Endodermal cell (in vitro differentiated cells): Measurements from ENCODE around the gene CCDC142. TPM values are rescaled to one million over a fixed set of nuclear protein-coding genes. Genes with fewer than 3 reads are reported as not detected.
A peak's percentile ranks its signal among the peaks of the same experiment; 100 is the strongest.

ENCODE experiments used
- DNase-seq: peaks from one replicate; pipeline ENCODE4 v3.0.0-alpha.2; 2017
- H3K27ac ChIP-seq: 2 replicates; pipeline ENCODE4 v1.5.1; 2013; ENCODE audit warnings: mild to moderate bottlenecking, low read depth, low read length, moderate library complexity
- H3K27me3 ChIP-seq: 2 replicates; pipeline ENCODE4 v1.6.1; 2013; ENCODE audit warnings: mild to moderate bottlenecking, low read length, moderate library complexity; ENCODE audit not compliant: insufficient read depth, control insufficient read depth, poor library complexity, severe bottlenecking
- H3K36me3 ChIP-seq: 2 replicates; pipeline ENCODE4 v1.7.0; 2013; ENCODE audit warnings: mild to moderate bottlenecking, low read length, moderate library complexity; ENCODE audit not compliant: control insufficient read depth, insufficient read depth
- H3K4me1 ChIP-seq: one replicate; pipeline ENCODE4 v1.7.0; 2013; ENCODE audit warnings: low read length; ENCODE audit not compliant: control insufficient read depth, insufficient read depth
- H3K4me3 ChIP-seq: 2 replicates; pipeline ENCODE4 v1.5.1; 2013; ENCODE audit warnings: mild to moderate bottlenecking, low read length, moderate library complexity
- H3K9ac ChIP-seq: 2 replicates; pipeline ENCODE4 v1.6.1; 2013; ENCODE audit warnings: mild to moderate bottlenecking, low read length, moderate library complexity; ENCODE audit not compliant: poor library complexity, severe bottlenecking; ENCODE audit errors: extremely low read depth
- H3K9me3 ChIP-seq: 2 replicates; pipeline ENCODE4 v1.6.1; 2013; ENCODE audit warnings: mild to moderate bottlenecking, low read length, moderate library complexity; ENCODE audit not compliant: control insufficient read depth
- H3K27ac Mint-ChIP-seq: 2 replicates; pipeline ENCODE4 v1.8.0; 2020; ENCODE audit warnings: mixed read lengths
- H3K27me3 Mint-ChIP-seq: 2 replicates; pipeline ENCODE4 v1.8.0; 2021; ENCODE audit warnings: mild to moderate bottlenecking, mixed read lengths; ENCODE audit not compliant: insufficient read depth
- H3K36me3 Mint-ChIP-seq: 2 replicates; pipeline ENCODE4 v1.8.0; 2020; ENCODE audit warnings: low read depth, mixed read lengths
- H3K4me1 Mint-ChIP-seq: 2 replicates; pipeline ENCODE4 v1.8.0; 2020; ENCODE audit warnings: mixed read lengths
- H3K4me3 Mint-ChIP-seq: 2 replicates; pipeline ENCODE4 v1.8.0; 2020; ENCODE audit warnings: mild to moderate bottlenecking, moderate library complexity, mixed read lengths
- H3K9me3 Mint-ChIP-seq: 2 replicates; pipeline ENCODE4 v1.8.0; 2020; ENCODE audit warnings: mild to moderate bottlenecking, mixed read lengths
- WGBS, 2 experiments: methylation state at CpG; one replicate each; pipeline versions ENCODE4 v1.1.5 to v1.1.7; 2013; ENCODE audit warnings: missing lambda C conversion rate in 2 of 2, mixed read lengths in 1 of 2; ENCODE audit not compliant: insufficient coverage in 1 of 2, insufficient read length in 1 of 2; 5-methylcytosine and 5-hydroxymethylcytosine counted together
- total RNA-seq, 2 donors: library from RNA; stranded (reverse); fragmentation: NEBNext Ultra II Directional in 1 of 2; extraction: Animal tissue kit (Norgen Biotek cat#: 25700) in 1 of 2; gene quantifications; 2 replicates in 1 of 2; 3 replicates in 1 of 2; pipeline ENCODE4 v1.2.1, GENCODE V29; 2021
- TF ChIP-seq, protein P1 (sequence below): fragments of 200-600 bp; sonication (generic); conservative IDR thresholded peaks from 2 replicates; pipeline ENCODE4 v1.5.0; 2021; ENCODE audit warnings: antibody characterized with exemption, mild to moderate bottlenecking

CCDC142 gene
- total RNA-seq, 2 donors from 2014 or later, result 19.0 to 24.7 TPM

DNA sequence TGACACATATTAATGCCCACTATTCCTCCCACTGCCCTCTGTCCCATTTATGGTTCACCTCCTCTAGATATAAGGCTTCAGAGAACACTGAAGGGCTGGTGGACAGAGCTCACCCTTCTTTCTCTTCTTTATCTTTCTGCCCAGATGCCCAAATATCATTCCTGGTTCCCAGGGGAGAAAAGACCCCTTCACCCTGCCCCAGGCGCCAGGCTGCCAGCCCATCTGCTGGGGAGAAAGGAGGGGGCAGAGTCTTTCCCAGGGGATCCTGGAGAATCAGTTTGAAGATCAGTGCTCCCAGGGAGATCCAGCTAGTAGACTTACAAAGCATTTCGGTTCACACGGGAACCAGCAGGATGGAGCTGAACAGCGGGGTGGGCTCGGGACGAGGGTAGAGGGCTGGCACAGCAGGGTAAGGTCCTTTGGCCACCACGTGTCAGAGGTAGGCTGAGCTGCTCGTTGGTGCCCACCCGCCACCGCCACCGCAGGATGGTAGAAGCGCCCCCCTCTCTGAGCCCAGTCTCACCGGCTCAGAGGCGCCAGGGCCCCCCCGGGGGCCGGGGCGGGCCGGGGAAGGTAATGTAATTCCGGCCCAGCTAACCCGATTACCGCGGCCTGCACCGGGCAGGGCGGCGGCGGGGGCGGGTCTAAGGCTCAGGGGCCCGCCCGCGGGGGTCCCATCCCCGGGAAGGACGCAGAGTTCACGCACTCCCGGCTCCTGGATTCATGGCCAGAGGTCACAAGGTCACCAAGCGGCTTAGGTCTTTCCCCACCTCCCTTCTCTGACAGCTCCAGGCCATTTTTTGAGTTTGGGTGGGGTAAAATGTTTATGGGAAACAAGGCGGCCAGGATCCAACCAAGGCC lies 30.2 kb upstream of the CCDC142 start:
- H3K9ac ChIP-seq, result no peak overlapping the region
- Mint-ChIP-seq H3K27me3 (peaks cover 87% of the 10 kb centered on the region), H3K4me3 (peak overlapping the region; percentile 42), H3K36me3 (peaks cover 2% of the 10 kb centered on the region), H3K4me1 (peaks cover 18% of the 10 kb centered on the region), H3K27ac (no peak overlapping the region), H3K9me3 (peaks cover 9% of the 10 kb centered on the region)
- peaks cover 9% of the 10 kb centered on the region for H3K9me3 ChIP-seq
- peaks cover 85% of the 10 kb centered on the region for H3K27me3 ChIP-seq
- no peaks in the 10 kb centered on the region for H3K36me3 ChIP-seq
- H3K4me1 ChIP-seq, result peaks cover 3% of the 10 kb centered on the region
- 3 to 5% methylated on average over 25 to 36 of the region's 36 CpGs for WGBS, 2 experiments
- no peak overlapping the region for H3K4me3 ChIP-seq
- TF ChIP-seq, protein P1, sequence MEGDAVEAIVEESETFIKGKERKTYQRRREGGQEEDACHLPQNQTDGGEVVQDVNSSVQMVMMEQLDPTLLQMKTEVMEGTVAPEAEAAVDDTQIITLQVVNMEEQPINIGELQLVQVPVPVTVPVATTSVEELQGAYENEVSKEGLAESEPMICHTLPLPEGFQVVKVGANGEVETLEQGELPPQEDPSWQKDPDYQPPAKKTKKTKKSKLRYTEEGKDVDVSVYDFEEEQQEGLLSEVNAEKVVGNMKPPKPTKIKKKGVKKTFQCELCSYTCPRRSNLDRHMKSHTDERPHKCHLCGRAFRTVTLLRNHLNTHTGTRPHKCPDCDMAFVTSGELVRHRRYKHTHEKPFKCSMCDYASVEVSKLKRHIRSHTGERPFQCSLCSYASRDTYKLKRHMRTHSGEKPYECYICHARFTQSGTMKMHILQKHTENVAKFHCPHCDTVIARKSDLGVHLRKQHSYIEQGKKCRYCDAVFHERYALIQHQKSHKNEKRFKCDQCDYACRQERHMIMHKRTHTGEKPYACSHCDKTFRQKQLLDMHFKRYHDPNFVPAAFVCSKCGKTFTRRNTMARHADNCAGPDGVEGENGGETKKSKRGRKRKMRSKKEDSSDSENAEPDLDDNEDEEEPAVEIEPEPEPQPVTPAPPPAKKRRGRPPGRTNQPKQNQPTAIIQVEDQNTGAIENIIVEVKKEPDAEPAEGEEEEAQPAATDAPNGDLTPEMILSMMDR, result no peak
- H3K27ac ChIP-seq, result no peak overlapping the region
- DNase-seq, result peak; percentile 65

DNA sequence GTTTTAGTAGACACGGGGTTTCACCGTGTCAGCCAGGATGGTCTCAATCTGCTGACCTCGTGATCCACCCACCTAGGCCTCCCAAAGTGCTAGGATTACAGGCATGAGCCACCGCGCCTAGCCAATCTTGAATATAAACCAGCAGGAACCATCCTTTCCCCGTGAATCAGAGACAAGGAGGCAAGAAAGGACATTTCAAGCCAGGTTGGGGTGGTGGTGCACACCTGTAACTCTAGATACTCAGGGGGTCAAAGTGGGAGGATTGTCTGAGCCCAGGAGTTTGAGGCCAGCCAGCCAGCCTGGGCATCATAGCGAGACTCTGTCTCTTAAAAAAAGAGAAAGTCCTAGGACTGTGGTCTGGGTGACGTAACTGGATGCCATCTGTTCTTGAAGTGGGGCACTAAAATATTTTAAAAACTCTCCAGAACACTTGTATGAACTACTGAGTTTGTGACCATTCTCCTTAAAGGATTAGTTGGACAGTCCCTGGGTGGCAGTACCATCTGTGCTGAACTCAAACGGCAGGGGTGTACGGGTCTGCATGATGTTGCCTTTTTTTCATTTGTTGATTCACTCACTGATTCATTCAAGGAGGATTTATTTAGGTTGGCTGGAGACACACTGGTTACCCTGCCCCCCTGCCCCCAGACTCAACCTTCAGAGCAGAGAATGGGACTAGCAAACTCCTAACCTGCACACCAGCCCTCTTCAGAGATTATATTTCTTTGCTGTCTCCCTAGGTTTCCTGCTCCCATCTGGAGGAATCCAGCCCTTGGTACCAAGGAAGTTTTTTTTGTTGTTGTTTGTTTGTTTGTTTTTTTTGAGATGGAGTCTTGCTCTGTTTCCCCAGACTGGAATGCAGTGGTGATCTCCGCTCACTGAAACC lies 28.5 kb upstream of the CCDC142 start:
- Histone ChIP-seq H3K27ac (no peak overlapping the region), H3K9me3 (peaks cover 1% of the 10 kb centered on the region), H3K4me1 (peaks cover 6% of the 10 kb centered on the region), H3K4me3 (no peak overlapping the region), H3K9ac (no peak overlapping the region), H3K27me3 (peaks cover 68% of the 10 kb centered on the region), H3K36me3 (no peaks in the 10 kb centered on the region)
- DNase-seq, result no peak
- peaks cover 5% of the 10 kb centered on the region for H3K36me3 Mint-ChIP-seq
- H3K27me3 Mint-ChIP-seq, result peaks cover 75% of the 10 kb centered on the region
- no peak overlapping the region for H3K4me3 Mint-ChIP-seq
- H3K9me3 Mint-ChIP-seq, result peaks cover 2% of the 10 kb centered on the region
- WGBS, 2 experiments, result 70 to 78% methylated on average over 11 of the region's 11 CpGs
- H3K4me1 Mint-ChIP-seq, result peaks cover 25% of the 10 kb centered on the region
- no peak overlapping the region for H3K27ac Mint-ChIP-seq
- TF ChIP-seq, protein P1, result no peak

DNA sequence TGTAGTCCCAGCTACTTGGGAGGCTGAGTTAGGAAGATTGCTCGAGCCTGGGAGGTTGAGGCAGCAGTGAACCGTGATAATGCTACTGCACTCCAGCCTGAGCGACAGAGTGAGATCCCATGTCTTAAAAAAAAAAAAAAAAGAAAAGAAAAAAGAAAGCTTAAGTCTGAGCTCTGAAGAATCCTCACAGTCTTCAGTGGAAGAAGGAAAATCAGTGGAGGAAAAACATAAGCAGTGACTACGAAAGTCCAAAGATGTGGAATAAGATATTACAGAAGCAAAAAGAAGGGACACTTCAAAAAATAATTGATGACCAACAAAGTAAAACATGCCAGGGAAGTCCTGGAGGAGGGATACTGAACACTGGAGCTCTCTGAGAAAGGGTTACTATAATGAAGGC lies 27.5 kb upstream of the CCDC142 start:
- 78 to 87% methylated on average over 4 of the region's 4 CpGs for WGBS, 2 experiments
- Histone ChIP-seq H3K9me3 (no peaks in the 10 kb centered on the region), H3K36me3 (peaks cover 9% of the 10 kb centered on the region), H3K9ac (no peak overlapping the region), H3K4me3 (no peak overlapping the region), H3K4me1 (peaks cover 6% of the 10 kb centered on the region), H3K27ac (no peak overlapping the region), H3K27me3 (peaks cover 64% of the 10 kb centered on the region)
- H3K4me3 Mint-ChIP-seq, result no peak overlapping the region
- no peak for DNase-seq
- no peaks in the 10 kb centered on the region for H3K9me3 Mint-ChIP-seq
- TF ChIP-seq, protein P1, result no peak
- no peak overlapping the region for H3K27ac Mint-ChIP-seq
- peaks cover 25% of the 10 kb centered on the region for H3K4me1 Mint-ChIP-seq
- H3K36me3 Mint-ChIP-seq, result peaks cover 12% of the 10 kb centered on the region
- peaks cover 65% of the 10 kb centered on the region for H3K27me3 Mint-ChIP-seq
